Cerebellar nuclear complex (tissue), 1 donor: ENCODE measurements around the gene DDX41.
"Not testable (repeated sequence)": the region's sequence is repeated elsewhere in the genome, so short reads cannot be mapped to it uniquely, and the experiment has no call there.

Experiments used
- DNase-seq, 2 experiments: peaks; one replicate each; lab custom pipeline; 2025; lab: John Stamatoyannopoulos, UW

The DDX41 gene

DNA sequence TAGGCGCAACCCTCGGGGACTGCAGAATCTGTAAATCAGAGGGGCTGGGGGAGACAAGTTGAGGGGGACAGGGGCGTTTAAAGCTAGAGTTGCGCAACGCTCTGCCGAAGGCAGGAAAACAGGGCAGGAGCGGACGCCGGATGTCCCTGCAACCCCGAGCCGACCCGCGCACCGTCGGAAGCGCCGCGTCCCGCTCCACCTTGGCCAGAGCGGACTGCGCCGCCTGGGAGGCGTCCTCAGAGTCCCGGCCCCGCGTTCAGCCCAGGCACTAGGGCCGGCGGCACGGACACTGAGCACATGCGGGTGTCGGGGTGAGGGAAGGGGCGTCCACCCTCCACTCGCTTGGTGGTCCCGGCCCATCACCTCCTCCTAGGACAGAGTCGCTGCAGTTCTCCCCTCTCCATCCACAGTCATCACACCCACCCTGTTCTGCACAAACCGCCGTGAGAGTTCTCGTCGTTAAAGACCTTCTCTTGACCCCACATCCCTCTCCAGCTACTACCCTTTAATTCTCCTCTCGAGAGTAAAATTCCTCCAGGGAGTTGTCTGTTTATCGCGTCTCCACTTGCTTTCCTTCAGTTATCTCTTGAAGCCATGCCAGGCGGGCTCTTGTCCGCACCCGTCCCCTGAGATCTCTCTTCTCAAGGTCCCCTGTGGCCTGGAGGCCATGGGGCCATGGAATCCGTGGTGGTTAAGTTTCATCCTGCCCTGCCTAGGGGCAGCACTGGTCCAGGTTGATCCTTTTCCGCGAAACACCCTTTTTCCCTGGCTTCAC is 18.6 kb downstream of the DDX41 start:
- no peak for DNase-seq

DNA sequence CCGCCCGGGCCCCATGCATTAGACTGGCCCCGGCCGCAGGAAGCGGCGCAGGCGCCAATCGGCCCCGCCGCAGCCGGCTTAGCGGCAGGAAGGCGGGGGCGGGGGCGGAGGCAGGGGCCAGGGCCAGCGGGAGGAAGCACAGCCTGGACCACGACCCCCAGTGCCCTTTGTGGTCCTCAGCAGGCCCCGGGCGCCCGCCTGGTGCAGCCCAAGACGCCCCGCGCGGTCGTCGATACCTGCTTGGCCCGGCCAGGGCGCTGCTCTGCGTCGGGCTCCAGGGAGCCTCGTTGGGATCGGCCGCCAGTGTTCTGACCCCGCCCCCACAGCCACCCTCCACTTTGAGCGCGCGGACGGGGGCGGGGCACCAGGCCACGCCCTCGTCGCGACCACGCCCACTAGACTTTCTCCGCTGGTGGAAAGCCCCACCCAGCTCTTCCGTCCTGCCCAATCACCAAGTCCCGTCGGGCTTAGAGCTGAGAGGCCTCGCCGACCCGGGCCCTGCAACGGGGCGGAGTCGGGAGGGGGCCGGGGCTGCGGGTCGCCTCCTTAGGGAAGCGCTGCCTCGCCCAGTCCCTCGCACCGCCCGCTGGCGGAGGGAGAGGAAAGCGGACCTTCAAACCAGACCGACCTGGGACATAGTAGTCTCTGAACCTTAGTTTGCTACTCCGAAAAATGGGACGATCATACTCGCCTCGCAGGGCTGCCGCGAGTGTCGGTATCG is 19.3 kb downstream of the DDX41 start, which contains the start of gene PDLIM7:
Gene PDLIM7, minus strand, starts transcription at position 313 of the 721 bp plus-strand sequence. CDS start 1,092 bp downstream, outside the sequence.
- DNase-seq: no peak

DNA sequence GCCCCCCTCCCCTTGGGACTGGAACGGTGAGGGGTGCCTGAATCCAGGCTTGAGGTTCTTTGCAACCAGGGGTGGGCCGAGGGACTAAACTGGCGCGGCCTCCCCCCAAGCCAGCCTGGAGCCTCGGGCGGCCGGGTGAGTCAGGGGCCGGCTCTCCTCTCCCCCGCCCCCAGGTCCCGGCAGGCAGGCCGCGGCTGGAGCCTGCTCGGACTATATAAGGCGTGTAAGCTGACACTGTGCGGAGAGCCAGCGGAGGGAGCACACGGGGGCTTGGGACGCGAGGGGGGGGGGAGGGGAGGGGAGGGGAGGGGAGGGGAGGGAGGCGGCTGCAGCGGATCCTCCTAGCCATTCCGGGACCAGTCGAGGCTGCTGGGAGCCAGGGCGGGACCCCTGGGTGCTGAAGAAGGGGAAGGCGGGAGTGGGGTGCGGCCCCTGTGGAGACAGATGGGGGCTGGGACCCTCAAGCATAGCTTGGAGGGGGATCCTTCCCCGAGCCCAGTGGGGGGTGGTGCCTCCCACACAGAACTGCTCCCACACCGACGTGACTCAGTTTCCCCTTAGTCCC is 20.0 kb downstream of the DDX41 start:
- no peak for DNase-seq

DNA sequence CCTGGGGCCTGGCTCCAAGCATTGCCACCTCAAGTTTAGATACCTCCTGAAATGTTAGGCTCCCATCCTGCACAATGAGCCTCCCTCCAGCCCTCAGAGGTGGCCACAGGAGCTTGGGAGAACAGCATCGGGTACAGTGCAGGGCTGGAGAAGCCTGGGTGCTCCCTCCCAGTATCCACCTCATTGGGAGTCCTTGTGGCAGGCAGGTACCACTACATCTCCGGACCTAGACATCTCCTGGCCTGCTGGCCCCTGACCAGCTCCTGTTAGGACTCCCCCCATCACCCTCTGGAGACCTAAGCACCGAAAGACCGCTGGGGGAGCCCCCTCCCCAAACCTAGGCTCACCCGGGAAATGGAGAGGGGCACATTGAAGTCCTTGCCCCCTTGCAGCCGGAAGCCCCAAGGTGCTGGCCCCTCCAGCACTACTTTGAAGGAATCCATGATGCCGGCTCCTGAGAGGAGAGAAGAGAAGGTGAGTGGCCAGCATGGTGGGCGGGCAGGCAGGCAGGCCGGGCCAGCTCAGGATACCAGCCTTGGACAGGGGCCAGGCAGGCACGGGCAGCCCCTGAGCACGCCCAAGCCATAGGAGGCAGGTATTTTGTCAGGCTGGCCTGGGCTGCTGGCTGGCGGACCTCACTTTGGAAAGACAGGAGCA is 20.6 kb downstream of the DDX41 start:
- DNase-seq: no peak

DNA sequence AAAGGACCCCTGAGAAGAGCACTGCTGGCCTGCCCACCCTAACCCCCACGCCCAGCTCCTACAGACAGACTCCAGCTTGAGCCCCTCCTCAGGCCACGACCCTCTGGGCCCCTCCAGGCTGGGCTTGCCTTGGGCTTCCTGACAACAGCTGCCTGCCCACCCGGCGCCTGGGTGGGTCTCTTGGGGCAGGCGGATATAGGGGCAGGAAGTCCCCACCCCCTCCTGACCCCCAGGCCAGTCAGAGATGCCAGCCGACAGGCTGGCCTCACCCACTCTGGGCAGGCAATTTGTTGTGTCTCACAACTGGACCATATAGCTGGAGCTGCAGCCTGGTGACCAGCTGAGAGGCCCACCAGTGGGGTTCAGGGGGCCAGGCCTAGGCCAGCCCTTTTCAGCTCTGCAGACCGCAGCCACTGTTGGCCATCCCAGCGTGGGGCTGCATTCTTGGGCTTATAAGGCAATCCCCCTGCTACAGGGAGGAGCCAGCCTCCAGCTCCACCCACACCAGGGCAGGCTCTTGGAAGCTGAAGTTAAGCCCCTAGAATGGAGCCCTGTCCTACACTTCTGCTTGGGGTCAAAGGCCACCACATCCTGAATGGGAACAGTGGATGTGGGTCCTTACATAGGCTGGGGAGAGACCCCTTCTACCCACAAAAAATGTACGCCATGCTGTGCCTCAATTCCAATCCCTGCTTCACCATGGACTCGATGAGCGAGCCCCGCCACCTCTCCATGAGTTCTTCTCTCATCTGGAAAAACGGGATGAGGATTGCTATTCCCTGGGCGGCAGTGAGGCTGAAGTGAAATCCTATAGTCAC is 21.3 kb downstream of the DDX41 start:
- no peak for DNase-seq

DNA sequence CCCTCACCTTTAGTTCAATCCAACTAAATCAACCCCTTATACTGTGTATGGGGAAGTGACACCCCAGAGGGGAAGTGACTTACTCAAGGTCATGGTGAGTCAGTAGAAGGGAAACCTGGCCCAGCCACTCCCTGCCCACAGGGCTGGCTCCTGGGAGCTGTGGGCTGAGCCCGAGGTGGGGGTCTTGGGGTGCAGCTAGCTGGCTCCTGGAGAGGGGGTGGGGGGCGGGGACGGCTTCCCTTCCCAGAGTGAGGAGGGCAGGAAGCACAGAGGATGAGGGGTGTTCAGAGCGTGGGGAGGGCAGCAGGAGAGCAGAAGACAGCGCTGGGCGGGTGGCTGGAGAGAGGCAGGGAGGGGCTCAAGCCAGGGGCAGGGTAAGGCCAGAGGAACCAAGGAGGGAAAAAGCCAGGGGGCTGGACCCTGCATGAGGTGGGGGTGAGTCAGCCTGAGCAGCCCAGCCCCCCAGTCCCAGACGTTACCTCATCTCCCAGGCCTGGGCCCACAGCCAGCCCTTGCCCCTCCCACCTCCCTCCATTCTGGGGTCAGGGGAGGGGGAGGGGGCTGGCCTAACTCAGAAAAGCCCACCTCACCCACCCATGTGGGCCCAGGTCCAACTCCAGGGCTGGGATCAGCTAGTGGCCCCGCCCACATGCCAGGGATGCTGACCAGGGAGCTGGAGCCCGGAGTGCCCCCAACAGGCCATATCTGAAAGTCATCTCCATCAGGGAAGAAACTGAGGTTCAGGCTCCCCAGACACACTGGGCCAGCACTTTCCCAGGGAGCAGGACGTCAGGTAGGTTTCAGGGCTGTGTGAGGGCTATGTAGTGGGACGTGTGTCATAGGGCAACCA is 22.2 kb downstream of the DDX41 start:
- DNase-seq: no peak

DNA sequence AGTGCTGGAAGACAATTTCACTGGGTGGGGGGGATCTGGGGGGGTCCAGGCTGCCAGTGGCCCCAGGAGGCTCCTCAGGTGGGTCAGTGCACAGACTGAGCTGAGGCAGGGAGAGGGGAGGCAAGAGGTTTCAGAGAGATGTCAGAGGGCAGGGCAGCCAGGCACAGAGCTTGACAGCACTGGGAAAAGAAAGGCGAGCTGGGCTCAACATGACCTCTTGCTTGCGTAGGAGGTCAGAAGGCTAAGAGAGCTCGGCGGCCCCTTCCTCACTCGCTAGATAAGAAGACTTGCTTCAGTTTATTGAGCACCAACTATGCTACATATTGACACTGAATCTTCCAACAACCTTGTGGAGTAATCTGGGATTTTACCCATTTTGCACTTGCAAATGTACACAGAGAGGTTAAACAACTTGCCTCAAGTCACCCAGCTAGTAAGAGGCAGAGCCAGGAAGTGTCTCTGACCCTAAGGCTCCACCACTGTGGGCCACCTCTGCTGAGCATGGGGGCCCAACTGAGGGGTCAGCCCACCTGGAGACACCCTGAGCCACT is 22.9 kb downstream of the DDX41 start:
- DNase-seq: no peak

DNA sequence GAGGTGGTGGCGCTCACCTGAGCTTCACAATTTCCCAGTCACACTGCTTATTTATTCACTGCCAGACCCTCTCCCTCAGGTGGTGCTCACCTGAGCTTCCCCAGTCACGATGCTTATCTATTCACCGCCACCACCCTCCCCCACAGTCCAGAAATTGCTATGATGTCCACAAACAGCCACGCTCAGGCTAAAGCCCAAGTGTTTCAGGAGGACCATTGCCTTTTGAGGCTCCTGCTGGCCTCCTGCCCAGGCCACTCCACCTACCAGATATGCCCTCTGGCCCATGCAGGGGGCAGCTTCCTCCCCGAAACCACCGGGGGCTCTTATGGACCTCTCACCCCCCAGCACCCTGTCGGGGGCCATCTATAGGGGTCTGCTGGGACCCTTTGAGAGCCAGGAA is 23.9 kb downstream of the DDX41 start:
- no peak for DNase-seq

DNA sequence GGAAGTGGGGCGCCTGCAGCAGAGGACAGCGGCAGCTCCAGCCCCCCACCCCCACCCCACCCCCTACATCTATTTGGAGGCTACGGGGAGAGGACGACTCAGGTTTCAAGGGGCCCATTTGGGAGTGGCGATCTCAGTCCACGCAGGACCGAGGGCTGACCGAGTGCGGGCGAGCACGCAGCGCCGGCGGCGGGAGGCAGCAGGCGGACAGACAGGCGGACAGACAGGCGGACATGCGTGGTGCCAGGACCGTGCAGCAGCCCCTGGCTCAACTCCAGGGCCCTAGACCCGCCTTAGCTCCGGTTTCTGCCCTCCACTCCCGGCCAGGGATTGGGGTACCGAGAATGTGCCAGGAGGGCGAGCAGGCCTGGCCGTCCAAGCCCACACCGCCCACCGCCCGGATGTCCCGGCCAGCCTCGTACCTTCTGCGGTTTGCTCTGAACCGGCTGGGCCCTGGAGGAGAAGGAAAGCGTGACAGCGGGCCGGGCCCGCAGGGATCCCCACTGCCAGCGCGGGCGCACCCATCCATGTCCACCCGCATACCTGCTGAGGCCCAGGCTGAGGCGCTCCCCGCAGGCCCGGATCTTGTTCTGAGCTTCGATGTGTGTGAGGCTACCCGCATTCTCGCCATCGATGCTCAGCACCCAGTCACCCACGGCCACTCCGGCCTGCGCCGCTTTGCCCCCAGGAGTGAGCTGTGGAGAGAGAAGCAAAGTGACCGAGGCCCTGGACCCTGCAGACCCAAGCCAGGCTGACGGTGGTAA is 24.6 kb downstream of the DDX41 start:
- no peak for DNase-seq

DNA sequence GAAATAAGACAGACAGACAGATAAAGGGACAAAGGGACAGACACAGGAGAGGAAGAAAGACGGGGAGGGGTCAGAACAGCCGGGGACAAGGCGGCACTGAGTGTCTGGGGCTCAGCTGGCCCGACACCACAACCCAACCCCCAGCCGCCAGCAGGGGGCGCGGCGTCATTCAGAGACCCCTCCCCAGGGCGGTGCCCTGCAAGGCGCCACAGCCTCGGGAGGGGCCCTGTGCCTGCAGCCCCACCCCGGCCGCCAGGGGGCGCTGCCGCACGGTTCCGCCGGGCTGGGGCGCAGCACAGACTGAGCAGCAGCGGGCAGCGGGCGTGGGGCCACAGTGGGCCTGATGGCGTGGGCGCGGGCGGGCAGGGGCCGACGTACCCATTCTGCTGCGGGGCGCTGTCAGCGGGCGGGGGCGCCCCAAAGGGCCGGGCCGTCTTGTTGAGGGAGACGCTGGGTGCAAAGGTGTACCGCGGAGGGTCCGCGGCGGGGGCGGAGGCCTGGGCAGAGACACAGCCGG is 25.3 kb downstream of the DDX41 start:
- no peak for DNase-seq

DNA sequence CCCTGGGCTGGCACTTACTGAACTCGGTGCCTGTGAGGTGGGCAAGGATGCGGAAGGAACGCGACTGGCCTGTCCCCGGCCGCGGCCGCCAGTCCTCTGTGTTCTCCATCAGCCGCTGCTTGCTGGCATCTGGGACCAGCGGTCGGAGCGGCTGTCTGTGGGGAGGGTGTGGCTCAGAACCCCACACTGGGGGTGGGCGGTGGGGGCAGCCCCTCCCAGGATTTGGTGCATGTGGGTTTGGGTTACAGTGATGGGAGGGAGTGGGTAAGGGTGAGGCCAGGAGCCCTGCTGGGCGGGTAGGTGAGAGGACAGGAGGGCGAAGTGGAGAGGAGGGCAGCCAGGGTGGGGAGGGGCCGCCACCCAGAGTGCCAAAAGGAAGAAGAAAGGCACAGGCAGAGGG is 25.8 kb downstream of the DDX41 start:
- DNase-seq: no peak

DNA sequence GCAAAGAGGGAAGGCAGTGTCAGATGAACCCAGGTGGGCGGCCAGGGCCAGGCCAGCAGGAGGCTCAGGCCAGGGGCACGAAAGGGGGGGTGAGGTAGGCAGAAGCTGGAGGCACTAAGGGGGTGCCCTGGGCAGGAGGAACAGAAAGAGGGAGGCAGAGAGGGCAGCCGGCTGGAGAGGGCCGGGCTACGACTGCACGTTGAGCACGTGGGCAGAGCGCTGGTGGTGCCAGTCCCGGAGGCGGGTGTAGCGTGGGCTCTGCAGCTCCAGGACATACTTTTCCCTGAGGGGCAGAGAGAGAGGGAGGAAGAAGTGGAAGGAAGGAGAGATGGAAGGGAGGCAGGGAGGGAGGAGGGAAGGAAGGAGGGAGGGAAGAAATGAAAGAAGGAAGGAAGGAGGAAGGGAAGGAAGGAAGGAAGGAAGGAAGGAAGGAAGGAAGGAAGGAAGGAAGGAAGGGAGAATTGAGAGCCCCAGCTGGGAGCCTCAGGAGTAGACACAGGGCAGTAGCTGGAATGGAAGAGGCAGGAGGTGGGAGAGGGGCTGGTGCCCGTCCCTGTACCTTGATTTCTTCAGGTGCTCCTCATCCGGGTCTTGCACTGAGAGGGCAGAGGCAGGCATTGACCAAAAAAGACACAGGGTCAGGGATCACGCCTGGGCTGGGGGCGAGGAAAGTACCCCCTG is 26.3 kb downstream of the DDX41 start:
- no peak for DNase-seq

DNA sequence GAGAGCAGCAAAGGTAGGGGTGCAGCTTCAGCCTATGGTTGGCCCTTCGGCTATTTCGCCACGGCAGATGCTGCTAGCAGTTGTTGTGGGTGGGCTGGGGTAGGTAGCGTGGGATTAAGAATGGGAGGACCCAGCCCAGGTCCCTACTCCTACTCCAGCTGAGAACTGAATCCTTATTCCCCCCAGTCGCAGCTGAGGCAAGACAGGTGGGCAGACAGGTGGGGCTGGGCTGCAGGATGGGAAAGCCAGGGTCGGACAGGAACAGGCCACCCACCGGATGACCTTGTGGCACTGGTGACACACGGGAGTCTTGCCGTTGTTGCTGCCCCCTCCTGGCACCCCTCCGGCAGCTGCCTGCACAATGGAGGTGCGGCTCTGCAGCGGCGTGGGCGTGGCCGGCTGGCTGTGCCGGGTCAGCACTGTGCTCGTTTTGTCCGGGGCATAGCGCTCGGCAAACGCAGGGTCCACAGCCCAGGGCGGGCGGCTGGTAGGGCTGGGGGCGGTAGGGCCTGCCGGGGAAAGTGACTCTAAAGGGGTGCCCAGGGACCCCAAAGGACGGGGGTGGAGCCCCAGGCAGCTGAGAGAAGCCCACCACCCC is 27.5 kb downstream of the DDX41 start:
- DNase-seq: no peak

DNA sequence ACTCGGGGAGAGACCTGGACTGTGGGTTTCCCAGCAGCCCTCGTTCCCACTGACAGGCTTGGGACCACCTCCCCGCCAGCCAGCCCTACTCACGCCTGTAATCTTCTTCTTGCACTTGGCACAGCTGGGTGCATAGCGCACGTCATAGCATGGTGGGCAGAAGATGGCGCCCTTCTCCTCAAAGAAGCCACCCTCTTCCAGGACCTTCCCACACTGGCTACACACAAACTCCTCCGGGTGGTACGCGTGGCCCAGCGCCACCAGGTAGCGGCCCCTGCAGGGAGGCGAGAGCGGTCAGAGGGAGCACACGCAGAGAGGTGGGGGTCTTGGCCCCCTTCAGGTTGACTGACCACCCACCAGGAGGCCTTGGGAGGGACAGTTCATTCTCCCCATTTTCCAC is 28.8 kb downstream of the DDX41 start:
- no peak for DNase-seq

DNA sequence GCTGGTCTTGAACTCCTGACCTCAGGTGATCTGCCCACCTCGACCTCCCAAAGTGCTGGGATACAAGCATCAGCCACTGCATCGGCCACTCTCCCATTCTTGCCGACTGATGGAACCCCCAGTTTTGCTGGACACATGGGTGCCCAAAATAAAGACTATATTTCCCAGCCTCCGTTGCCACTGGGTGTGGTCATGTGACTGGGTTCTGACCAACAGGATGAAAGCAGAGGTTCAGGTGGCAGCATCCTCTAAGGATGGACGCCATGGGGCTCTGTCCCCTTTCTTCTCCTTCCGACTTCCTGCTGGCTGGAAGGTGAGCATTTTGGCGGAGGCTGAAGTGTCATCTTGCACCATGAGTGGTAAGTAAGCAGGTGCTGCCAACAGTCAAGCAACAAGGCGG is 29.6 kb downstream of the DDX41 start:
- DNase-seq: no peak

DNA sequence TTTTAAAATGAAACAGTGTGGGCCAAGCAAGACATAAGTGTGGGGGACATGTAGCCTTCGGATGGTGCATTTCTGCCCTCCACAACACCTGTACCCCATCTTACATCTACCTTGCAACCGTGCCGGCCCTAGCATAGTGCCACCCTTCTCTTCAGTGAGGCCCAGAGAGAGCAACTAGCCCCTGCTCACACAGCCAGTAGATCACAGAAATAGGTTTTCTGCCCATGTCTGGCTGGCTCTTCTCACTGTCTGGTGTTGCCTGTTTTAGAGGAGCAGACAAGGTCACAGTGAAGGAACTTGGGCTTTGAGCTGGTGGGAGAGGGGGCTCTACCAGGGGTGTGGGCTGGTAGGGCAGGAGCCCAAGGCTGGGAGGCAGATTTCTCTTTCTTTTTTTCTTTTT is 30.5 kb downstream of the DDX41 start:
- DNase-seq: no peak

DNA sequence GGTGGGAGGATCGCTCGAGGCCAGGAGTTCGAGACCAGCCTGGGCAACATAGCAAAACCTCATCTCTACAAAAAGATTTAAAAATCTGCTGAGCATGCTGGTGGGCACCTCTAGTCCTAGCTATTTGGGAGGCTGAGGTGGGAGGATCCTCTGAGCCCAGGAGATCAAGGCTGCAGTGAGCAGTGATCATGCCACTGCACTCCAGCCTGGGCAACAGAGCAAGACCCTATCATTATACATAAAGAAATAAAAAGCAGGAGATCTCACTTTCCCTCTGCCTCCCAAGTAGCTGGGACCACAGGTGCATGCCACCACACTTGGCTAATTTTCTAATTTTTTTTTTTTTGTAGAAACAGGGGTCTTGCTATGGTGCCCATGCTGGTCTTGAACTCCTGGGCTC is 31.0 kb downstream of the DDX41 start:
- DNase-seq: not testable (repeated sequence)

DNA sequence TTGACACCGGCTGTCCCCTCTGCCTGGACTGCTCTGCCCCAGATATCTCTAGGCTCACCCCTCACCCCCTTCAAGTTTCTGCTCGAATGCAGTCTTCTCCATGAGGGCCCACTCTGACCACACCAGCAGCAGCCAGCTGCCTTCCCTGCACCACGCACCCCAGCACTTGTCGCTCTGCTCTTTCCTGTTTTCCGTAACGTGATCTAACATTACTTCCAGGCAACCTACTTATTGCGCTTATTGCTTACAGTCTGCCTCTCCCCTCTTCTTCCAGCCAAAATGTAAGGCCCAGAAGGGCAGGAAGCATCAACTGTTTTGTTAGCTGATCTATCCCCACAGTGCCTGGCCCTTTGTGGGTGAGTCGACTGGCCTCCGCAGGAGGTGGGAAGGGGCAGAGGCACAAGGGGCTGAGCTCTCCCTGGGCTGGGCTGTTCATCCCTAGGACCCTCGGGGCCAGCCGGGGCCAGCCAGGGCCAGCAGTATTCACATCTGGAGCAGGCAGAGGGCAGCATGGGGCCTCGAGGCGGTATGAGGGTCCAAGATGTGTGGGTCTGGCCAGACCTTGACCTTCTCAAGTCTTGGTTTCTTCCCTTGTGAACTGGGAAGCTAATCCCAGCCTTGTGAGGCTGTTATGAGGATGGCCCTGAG is 31.7 kb downstream of the DDX41 start:
- no peak for DNase-seq
